ENCODE results near the gene RALGAPA1. TPM values are rescaled to one million over a fixed set of nuclear protein-coding genes. Genes with fewer than 3 reads are reported as not detected.

Gene RALGAPA1
- total and polyA plus RNA-seq, 2 donors (not counting 1 experiment from before 2014, with no cell fraction given), result 17.3 to 94.0 TPM

GRCh38 chr14:35808076-35808637 lies 938 bp downstream of the RALGAPA1 start:
- H3K4me3 Mint-ChIP-seq, result peak overlapping the region; percentile 98
- CTCF ChIA-PET, result interaction anchor here (2.8 kb wide), 1 partner anchor 14 kb away, joined by 12 read pairs; no protein-coding TSS in a partner anchor
- H3K27me3 ChIP-seq (replicated peaks in 1 of 4; ENCODE audit: control extremely low read depth in 1 of 4, control insufficient read depth in 3 of 4, insufficient read depth in 4 of 4, low read length in 3 of 4), result no peaks in the 10 kb centered on the region
- H3K36me3 ChIP-seq (replicated peaks in 1 of 2; ENCODE audit: control extremely low read depth in 1 of 2, control insufficient read depth in 1 of 2, extremely low read depth in 1 of 2, insufficient read depth in 2 of 2, low read length in 1 of 2), result no peaks in the 10 kb centered on the region
- no peaks in the 10 kb centered on the region for H3K27me3 Mint-ChIP-seq
- ATAC-seq (ENCODE audit: low read depth) (no peak), DNase-seq (no peak)
- peak overlapping the region; percentile 57 to 81 (median 70) for H3K4me3 ChIP-seq (ENCODE audit: control extremely low read depth in 1 of 5, extremely low read depth in 1 of 5, insufficient read depth in 1 of 5, low read depth in 2 of 5, low read length in 4 of 5)
- H3K9me3 Mint-ChIP-seq (ENCODE audit: insufficient read depth), result no peaks in the 10 kb centered on the region
- TF ChIP-seq, protein P1, sequence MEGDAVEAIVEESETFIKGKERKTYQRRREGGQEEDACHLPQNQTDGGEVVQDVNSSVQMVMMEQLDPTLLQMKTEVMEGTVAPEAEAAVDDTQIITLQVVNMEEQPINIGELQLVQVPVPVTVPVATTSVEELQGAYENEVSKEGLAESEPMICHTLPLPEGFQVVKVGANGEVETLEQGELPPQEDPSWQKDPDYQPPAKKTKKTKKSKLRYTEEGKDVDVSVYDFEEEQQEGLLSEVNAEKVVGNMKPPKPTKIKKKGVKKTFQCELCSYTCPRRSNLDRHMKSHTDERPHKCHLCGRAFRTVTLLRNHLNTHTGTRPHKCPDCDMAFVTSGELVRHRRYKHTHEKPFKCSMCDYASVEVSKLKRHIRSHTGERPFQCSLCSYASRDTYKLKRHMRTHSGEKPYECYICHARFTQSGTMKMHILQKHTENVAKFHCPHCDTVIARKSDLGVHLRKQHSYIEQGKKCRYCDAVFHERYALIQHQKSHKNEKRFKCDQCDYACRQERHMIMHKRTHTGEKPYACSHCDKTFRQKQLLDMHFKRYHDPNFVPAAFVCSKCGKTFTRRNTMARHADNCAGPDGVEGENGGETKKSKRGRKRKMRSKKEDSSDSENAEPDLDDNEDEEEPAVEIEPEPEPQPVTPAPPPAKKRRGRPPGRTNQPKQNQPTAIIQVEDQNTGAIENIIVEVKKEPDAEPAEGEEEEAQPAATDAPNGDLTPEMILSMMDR (IDR thresholded peaks at IDR 0.05), result no peak
- TF ChIP-seq EZH2 (IDR thresholded peaks at IDR 0.05; ENCODE audit: borderline replicate concordance, insufficient read depth, low read depth, low read length, poor library complexity, severe bottlenecking), result no peak
- H3K9ac ChIP-seq (ENCODE audit: low read length), result peak overlapping the region; percentile 87
- H3K27ac ChIP-seq (ENCODE audit: low read length in 2 of 2), result peak overlapping the region; percentile 78 to 88
- no peaks in the 10 kb centered on the region for H3K9me3 ChIP-seq (ENCODE audit: control extremely low read depth in 1 of 3, control insufficient read depth in 2 of 3, insufficient read depth in 1 of 3, low read length in 2 of 3)
- peaks cover 55% of the 10 kb centered on the region for H3K79me2 ChIP-seq (ENCODE audit: control insufficient read depth, insufficient read depth, low read length)
- POLR2A ChIA-PET, result no interaction called here
- H2AFZ ChIP-seq (ENCODE audit: insufficient read depth, low read depth, low read length, poor library complexity, severe bottlenecking), result peak overlapping the region; percentile 81
- H3K27ac Mint-ChIP-seq, result peak overlapping the region; percentile 95
- intact Hi-C loops (cut with micrococcal nuclease), result loop anchor here (2.0 to 10.0 kb wide), 5 partner anchors 123 to 1346 kb away; partner anchors contain the start of genes INSM2, PRORP, SPTSSA and SRP54
- H3K4me2 ChIP-seq (replicated peaks; ENCODE audit: low read depth, low read length, poor library complexity, severe bottlenecking), result peak overlapping the region; percentile 86
- peaks cover 12 to 14% of the 10 kb centered on the region in 2 donors for H3K4me1 ChIP-seq (ENCODE audit: control insufficient read depth in 2 of 2, insufficient read depth in 2 of 2, low read length in 2 of 2)
- H3K4me1 Mint-ChIP-seq, result peaks cover 29% of the 10 kb centered on the region
- WGBS (ENCODE audit: insufficient coverage), result 3% methylated on average over 6 of the region's 11 CpGs
- no peaks in the 10 kb centered on the region for H4K20me1 ChIP-seq (ENCODE audit: control insufficient read depth, insufficient read depth, low read length, poor library complexity, severe bottlenecking)
